Suprapubic skin (tissue), 4 donors: Measurements from ENCODE around the gene HPS6. TPM values are rescaled to one million over a fixed set of nuclear protein-coding genes. Genes with fewer than 3 reads are reported as not detected.
"Not testable (repeated sequence)": the region's sequence is repeated elsewhere in the genome, so short reads cannot be mapped to it uniquely, and the experiment has no call there.

Experiments
- DNase-seq, 2 donors: peaks; one replicate each; pipeline ENCODE4 v3.0.0-alpha.2; 2019; ENCODE audit warnings: low spot score in 2 of 2
- H3K27ac ChIP-seq: fragments of 200-600 bp; sonication (generic); one replicate; pipeline ENCODE4 v1.5.1; 2019
- H3K27me3 ChIP-seq: fragments of 200-600 bp; sonication (generic); one replicate; pipeline ENCODE4 v1.5.1; 2019
- H3K36me3 ChIP-seq: fragments of 200-600 bp; sonication (generic); one replicate; pipeline ENCODE4 v1.5.1; 2019
- H3K4me1 ChIP-seq: fragments of 200-600 bp; sonication (generic); one replicate; pipeline ENCODE4 v1.5.1; 2019
- H3K4me3 ChIP-seq: fragments of 200-600 bp; sonication (generic); one replicate; pipeline ENCODE4 v1.5.1; 2019; ENCODE audit warnings: mild to moderate bottlenecking
- H3K9me3 ChIP-seq: fragments of 200-600 bp; sonication (generic); one replicate; pipeline ENCODE4 v1.5.1; 2019
- EP300 ChIP-seq: sonication (generic); formaldehyde crosslinking; IDR thresholded peaks from one replicate; pipeline ENCODE4 v1.6.1; 2017; ENCODE audit warnings: antibody characterized with exemption
- POLR2A ChIP-seq, 2 donors: fragments of 450-650 bp; IDR thresholded peaks; one replicate each; pipeline ENCODE4 v1.6.1; 2017; ENCODE audit warnings: antibody characterized with exemption in 2 of 2, mild to moderate bottlenecking in 2 of 2, moderate library complexity in 2 of 2
- POLR2AphosphoS5 ChIP-seq, 3 donors: sonication (generic); formaldehyde crosslinking; IDR thresholded peaks; one replicate each; pipeline ENCODE4 v1.6.1; 2017; ENCODE audit warnings: antibody characterized with exemption in 3 of 3
- WGBS: methylation state at CpG from one replicate; pipeline ENCODE4 v1.1.5; 2018; 5-methylcytosine and 5-hydroxymethylcytosine counted together
- total RNA-seq, 4 donors: library from RNA; depleted of rRNA; stranded (reverse); fragments of >200 nt; gene quantifications; one replicate each; pipeline ENCODE4 v1.1.0, GENCODE V29; 2016
- TF ChIP-seq, protein P1 (sequence below), 2 donors: fragments of 200-600 bp in 1 of 2; fragments of 450-650 bp in 1 of 2; sonication (generic) in 1 of 2; IDR thresholded peaks; one replicate each; pipeline ENCODE4 v1.5.1; 2016 to 2019; ENCODE audit warnings: antibody characterized with exemption in 2 of 2, mild to moderate bottlenecking in 1 of 2, moderate library complexity in 1 of 2

The HPS6 gene
- total RNA-seq, 4 donors from 2014 or later, result 23.6 to 43.2 (median 31.3) TPM

DNA sequence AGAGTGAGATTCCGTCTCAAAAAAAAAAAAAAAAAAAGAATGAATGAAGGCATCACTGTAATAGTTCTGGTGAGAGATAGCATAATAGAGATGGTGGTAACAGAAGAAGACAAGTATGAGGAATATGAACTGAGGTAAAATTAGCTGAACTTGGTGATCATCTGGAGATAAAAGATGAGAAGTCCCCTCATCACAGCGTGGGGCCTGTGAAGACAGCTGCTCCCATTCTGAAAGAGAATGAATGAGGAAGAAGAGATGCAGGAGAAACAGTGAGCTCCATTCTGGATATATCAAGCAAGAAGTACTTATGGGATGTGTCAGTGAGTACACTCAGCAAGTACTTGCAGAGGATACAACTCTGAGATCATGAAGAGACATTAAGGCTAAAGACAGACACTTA lies 37.9 kb upstream of the HPS6 start:
- no peaks in the 10 kb centered on the region for H3K9me3 ChIP-seq
- DNase-seq, result no peak
- H3K4me3 ChIP-seq, result no peak overlapping the region
- H3K27me3 ChIP-seq, result no peaks in the 10 kb centered on the region
- no peaks in the 10 kb centered on the region for H3K4me1 ChIP-seq
- TF ChIP-seq EP300 (no peak), POLR2AphosphoS5 (IDR thresholded peaks at IDR 0.05) (no peak), POLR2A (IDR thresholded peaks at IDR 0.05) (no peak)
- TF ChIP-seq, protein P1, sequence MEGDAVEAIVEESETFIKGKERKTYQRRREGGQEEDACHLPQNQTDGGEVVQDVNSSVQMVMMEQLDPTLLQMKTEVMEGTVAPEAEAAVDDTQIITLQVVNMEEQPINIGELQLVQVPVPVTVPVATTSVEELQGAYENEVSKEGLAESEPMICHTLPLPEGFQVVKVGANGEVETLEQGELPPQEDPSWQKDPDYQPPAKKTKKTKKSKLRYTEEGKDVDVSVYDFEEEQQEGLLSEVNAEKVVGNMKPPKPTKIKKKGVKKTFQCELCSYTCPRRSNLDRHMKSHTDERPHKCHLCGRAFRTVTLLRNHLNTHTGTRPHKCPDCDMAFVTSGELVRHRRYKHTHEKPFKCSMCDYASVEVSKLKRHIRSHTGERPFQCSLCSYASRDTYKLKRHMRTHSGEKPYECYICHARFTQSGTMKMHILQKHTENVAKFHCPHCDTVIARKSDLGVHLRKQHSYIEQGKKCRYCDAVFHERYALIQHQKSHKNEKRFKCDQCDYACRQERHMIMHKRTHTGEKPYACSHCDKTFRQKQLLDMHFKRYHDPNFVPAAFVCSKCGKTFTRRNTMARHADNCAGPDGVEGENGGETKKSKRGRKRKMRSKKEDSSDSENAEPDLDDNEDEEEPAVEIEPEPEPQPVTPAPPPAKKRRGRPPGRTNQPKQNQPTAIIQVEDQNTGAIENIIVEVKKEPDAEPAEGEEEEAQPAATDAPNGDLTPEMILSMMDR (IDR thresholded peaks at IDR 0.05), result no peak
- no peak overlapping the region for H3K27ac ChIP-seq
- H3K36me3 ChIP-seq, result peaks cover 94% of the 10 kb centered on the region
- WGBS, result 92% methylated on average over 2 of the region's 2 CpGs

DNA sequence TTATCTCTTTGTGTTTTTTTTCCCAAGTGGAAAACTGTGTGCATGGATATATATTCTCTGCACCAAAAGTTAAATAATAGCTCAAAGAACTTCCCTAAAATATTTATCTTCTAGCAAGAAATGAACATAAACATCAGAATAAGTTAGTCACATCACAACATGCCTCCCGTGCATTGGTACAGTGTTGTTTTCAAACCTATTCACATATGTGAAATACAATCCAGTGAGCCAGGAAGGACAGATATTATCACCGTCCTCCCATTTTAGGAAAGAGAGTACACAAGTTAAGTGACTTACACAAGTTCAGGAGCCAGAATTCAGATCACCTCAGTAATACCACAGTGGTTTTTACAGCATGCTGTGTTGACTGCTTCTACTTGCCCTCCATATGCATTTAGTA lies 31.4 kb upstream of the HPS6 start:
- no peak overlapping the region for H3K27ac ChIP-seq
- H3K36me3 ChIP-seq, result peaks cover 87% of the 10 kb centered on the region
- TF ChIP-seq POLR2A (IDR thresholded peaks at IDR 0.05), result no peak
- TF ChIP-seq POLR2AphosphoS5 (IDR thresholded peaks at IDR 0.05), result no peak
- TF ChIP-seq, protein P1 (IDR thresholded peaks at IDR 0.05), result no peak
- no peak for TF ChIP-seq EP300
- H3K4me1 ChIP-seq, result no peaks in the 10 kb centered on the region
- H3K9me3 ChIP-seq, result no peaks in the 10 kb centered on the region
- DNase-seq, result no peak
- 95% methylated on average over 2 of the region's 2 CpGs for WGBS
- no peaks in the 10 kb centered on the region for H3K27me3 ChIP-seq
- no peak overlapping the region for H3K4me3 ChIP-seq

DNA sequence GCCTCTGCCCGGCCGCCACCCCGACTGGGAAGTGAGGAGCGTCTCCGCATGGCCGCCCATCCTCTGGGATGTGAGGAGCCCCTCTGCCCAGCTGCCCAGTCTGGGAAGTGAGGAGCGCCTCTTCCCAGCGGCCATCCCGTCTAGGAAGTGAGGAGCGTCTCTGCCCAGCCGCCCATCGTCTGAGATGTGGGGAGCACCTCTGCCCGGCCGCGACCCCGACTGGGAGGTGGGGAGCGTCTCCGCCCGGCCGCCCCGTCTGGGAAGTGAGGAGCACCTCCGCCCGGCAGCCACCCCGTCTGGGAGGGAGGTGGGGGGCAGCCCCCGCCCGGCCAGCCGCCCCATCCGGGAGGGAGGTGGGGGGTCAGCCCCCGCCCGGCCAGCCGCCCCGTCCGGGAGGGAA lies 29.3 kb upstream of the HPS6 start:
- H3K9me3 ChIP-seq, H3K4me1 ChIP-seq, H3K27ac ChIP-seq, DNase-seq, H3K4me3 ChIP-seq, H3K27me3 ChIP-seq: not testable (repeated sequence)
- peaks cover 72% of the 10 kb centered on the region for H3K36me3 ChIP-seq
- 100% methylated on average over 1 of the region's 33 CpGs for WGBS

DNA sequence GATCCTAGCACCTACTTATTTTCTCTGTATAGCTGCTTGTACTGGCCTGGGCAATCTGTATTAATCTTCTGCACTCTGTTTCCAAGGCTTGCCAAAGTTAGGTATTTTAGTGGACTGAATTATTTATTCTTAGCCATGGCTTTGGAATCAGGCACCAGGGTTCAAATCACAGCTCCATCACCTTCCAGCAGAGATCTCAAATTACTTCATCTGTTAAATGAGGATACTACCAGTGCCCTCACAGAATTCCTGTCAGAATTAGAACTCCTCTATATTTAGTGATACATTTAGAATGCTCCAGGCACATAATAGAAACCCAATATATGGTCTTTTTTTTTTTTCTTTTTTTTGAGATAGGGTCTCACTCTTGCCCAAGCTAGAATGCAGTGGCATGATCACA lies 26.7 kb upstream of the HPS6 start:
- TF ChIP-seq POLR2A (IDR thresholded peaks at IDR 0.05), result no peak
- TF ChIP-seq, protein P1 (IDR thresholded peaks at IDR 0.05), result no peak
- no peak for TF ChIP-seq POLR2AphosphoS5 (IDR thresholded peaks at IDR 0.05)
- no peak for TF ChIP-seq EP300
- H3K27me3 ChIP-seq, result no peaks in the 10 kb centered on the region
- H3K4me1 ChIP-seq, result peaks cover 5% of the 10 kb centered on the region
- H3K36me3 ChIP-seq, result peaks cover 46% of the 10 kb centered on the region
- no peak overlapping the region for H3K27ac ChIP-seq
- H3K9me3 ChIP-seq, result no peaks in the 10 kb centered on the region
- no peak for DNase-seq
- H3K4me3 ChIP-seq, result no peak overlapping the region

DNA sequence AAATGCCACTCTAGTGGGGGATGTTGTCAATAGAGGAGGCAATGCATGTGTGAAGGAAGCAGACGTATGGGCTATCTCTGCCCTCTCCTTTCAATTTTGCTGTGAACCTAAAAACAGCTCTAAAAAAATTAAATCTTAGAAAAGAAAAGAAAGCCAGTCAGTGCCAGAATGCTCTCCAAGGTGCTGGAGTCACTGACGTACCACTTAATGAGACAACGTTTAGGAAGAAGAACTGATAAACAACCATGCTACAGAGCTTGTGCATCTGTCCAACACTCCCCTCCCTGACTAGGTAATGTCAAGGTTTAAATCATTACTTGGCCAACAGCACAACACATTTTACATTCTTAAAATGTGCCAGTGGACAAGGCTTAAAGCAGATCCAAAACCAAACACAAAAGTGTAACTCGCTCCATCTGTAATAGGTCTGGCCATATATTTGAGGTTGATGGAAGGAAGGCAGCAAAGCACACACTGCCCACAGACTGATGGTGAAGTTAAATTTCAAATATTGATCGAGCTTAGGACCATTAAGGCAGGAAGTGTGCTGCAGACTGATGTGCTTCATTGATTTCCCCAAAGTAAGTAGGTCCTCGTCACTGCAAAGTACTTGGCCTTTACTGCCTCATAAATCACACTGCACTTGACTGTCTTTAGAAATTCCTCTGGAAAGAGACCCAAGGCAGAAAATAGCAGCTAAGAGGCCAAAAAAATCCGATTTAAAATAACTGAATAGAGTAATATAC lies 24.7 kb upstream of the HPS6 start:
- no peaks in the 10 kb centered on the region for H3K9me3 ChIP-seq
- H3K4me1 ChIP-seq, result peaks cover 8% of the 10 kb centered on the region
- no peak for TF ChIP-seq POLR2AphosphoS5 (IDR thresholded peaks at IDR 0.05)
- TF ChIP-seq POLR2A (IDR thresholded peaks at IDR 0.05), result no peak
- TF ChIP-seq, protein P1 (IDR thresholded peaks at IDR 0.05), result no peak
- TF ChIP-seq EP300, result no peak
- H3K27me3 ChIP-seq, result no peaks in the 10 kb centered on the region
- 67% methylated on average over 7 of the region's 7 CpGs for WGBS
- peaks cover 27% of the 10 kb centered on the region for H3K36me3 ChIP-seq
- no peak for DNase-seq
- H3K4me3 ChIP-seq, result no peak overlapping the region
- H3K27ac ChIP-seq, result no peak overlapping the region

DNA sequence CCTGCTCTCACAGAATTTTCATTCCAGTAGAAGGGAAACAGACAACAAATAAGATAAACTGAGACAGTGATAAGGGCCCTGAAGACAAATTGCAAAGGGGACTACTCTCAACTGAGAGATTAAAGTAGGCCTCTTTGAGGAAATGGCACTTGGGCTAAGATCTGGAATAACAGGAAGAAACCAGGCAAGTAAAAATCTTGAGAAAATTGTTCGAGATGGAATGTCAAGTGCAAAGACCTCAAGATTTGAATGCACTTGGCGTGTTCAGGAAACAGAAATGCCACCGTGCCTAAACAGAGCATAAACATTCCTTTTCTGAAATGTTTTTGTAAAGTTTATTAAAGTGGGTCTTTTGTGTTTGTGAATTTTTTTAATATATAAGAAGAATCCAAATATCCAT lies 19.9 kb upstream of the HPS6 start:
- H3K36me3 ChIP-seq, result no peaks in the 10 kb centered on the region
- H3K9me3 ChIP-seq, result no peaks in the 10 kb centered on the region
- 84% methylated on average over 3 of the region's 3 CpGs for WGBS
- no peaks in the 10 kb centered on the region for H3K27me3 ChIP-seq
- DNase-seq, result no peak
- TF ChIP-seq EP300 (no peak), POLR2AphosphoS5 (IDR thresholded peaks at IDR 0.05) (no peak), POLR2A (IDR thresholded peaks at IDR 0.05) (no peak)
- TF ChIP-seq, protein P1 (IDR thresholded peaks at IDR 0.05), result no peak
- peaks cover 8% of the 10 kb centered on the region for H3K4me1 ChIP-seq
- H3K4me3 ChIP-seq, result no peak overlapping the region
- no peak overlapping the region for H3K27ac ChIP-seq
